BLaER1 treated with 17β-estradiol and CSF1 and Interleukin-3, amounts not matched to agents 10 nM and 100 nM (cell line): ENCODE data around the gene EIF2B4.
A peak's percentile ranks its signal among the peaks of the same experiment; 100 is the strongest.

ENCODE experiments used
- H3K27ac ChIP-seq, 11 experiments: shearing (Covaris generic); formaldehyde crosslinking; 2 replicates each; pipeline ENCODE4 v1.8.1; 2022
- H3K27me3 ChIP-seq, 11 experiments: shearing (Covaris generic); formaldehyde crosslinking; 2 replicates each; pipeline ENCODE4 v1.8.1; 2022
- H3K36me3 ChIP-seq, 11 experiments: shearing (Covaris generic); formaldehyde crosslinking; 2 replicates each; pipeline ENCODE4 v1.8.1; 2022
- H3K4me1 ChIP-seq, 10 experiments: shearing (Covaris generic); formaldehyde crosslinking; 2 replicates each; pipeline ENCODE4 v1.8.1; 2022
- H3K4me2 ChIP-seq, 11 experiments: shearing (Covaris generic); formaldehyde crosslinking; 2 replicates each; pipeline ENCODE4 v1.8.1; 2022
- H3K4me3 ChIP-seq, 10 experiments: shearing (Covaris generic); formaldehyde crosslinking; 2 replicates each; pipeline ENCODE4 v1.8.1; 2022
- H3K9ac ChIP-seq, 11 experiments: shearing (Covaris generic); formaldehyde crosslinking; 2 replicates each; pipeline ENCODE4 v1.8.1; 2022
- H3K9me3 ChIP-seq, 11 experiments: shearing (Covaris generic); formaldehyde crosslinking; replicated peaks in 1 of 11; 2 replicates each; pipeline ENCODE4 v1.8.1; 2022
- H4K20me1 ChIP-seq, 11 experiments: shearing (Covaris generic); formaldehyde crosslinking; 2 replicates each; pipeline ENCODE4 v1.8.1; 2022
- Cebpa-rat ChIP-seq, 11 experiments: shearing (Covaris generic); IDR thresholded peaks; 2 replicates each; pipeline ENCODE4 v1.8.1; 2022

Gene EIF2B4

DNA sequence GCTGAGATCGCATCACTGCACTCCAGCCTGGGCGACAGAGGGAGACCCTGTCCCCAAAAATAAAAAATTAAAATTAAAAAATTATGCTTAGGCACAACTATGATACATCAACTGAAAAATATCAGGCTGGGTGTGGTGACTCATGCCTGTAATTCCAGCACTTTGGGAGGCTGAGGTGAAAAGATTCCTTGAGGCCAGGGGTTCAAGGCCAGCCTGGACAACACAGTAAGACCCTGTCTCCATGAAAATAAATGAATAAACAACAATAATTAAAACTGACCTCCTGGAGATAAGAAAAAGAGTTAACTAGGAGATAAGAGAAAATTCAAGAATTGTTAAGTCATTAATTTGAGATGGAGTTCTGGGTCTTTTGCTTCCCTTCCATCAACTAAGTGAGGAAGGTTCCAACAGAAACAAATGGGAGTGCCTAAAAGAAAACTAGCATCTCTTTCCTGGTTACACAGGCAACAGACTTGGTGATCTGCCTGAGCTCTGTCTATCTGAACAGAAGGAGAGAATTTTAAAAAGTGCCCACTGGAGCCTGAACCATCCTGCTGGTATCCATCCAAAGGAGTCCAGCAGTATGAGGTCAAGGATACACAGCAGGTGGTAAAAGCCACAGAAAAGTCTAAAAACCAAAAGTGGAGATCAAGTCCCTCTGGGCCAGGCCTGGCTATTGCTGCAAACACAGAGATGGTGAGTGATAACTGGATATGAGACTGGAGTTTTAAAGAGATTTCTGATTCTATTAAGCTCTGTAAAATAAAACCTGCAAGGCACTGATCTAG, 30.4 kb upstream of the EIF2B4 start:
- H3K4me3 ChIP-seq: no peak overlapping the region
- no peak overlapping the region for H3K27ac ChIP-seq
- H3K27me3 ChIP-seq: no peaks in the 10 kb centered on the region
- peaks cover 18 to 100% (median 99%) of the 10 kb centered on the region in 11 experiments; a peak in 20 of 22 replicates for H4K20me1 ChIP-seq
- H3K9ac ChIP-seq: peak overlapping the region in 2 of 11 experiments; percentile 7 to 11; a peak in 2 of 22 replicates
- no peak for TF ChIP-seq Cebpa-rat (IDR thresholded peaks at IDR 0.05)
- H3K36me3 ChIP-seq: peaks cover 24 to 98% (median 81%) of the 10 kb centered on the region in 11 experiments; a peak in 21 of 22 replicates
- peaks cover 0 to 11% (median 3%) of the 10 kb centered on the region in 11 experiments; a peak in 9 of 22 replicates for H3K9me3 ChIP-seq
- no peak overlapping the region for H3K4me2 ChIP-seq
- peaks cover 0 to 12% (median 0%) of the 10 kb centered on the region in 10 experiments; a peak in 5 of 20 replicates for H3K4me1 ChIP-seq

DNA sequence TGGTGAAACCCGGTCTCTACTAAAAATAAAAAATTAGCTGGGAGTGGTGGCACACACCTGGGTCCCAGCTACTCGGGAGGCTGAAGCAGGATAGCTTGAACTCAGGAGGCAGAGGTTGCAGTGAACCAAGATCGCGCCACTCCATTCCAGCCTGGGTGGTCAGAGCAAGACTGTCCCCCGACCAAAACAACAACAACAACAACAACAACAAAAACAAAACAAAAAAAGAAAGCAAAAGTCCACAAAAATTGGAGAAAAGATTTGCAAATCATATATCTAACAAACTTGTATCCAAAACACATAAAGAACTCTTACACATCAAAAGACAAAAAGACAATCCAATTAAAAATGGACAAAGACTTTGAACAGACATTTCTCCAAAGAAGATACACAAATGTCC, 28.8 kb upstream of the EIF2B4 start:
- Histone ChIP-seq H3K4me1 (peaks cover 0 to 12% (median 0%) of the 10 kb centered on the region in 10 experiments; a peak in 5 of 20 replicates), H3K36me3 (peaks cover 24 to 96% (median 80%) of the 10 kb centered on the region in 11 experiments; a peak in 21 of 22 replicates), H3K27ac (no peak overlapping the region), H4K20me1 (peaks cover 18 to 100% (median 100%) of the 10 kb centered on the region in 11 experiments; a peak in 20 of 22 replicates), H3K9me3 (peaks cover 0 to 11% (median 3%) of the 10 kb centered on the region in 11 experiments; a peak in 9 of 22 replicates), H3K4me3 (no peak overlapping the region), H3K27me3 (no peaks in the 10 kb centered on the region), H3K4me2 (no peak overlapping the region), H3K9ac (no peak overlapping the region)
- TF ChIP-seq Cebpa-rat (IDR thresholded peaks at IDR 0.05): no peak

DNA sequence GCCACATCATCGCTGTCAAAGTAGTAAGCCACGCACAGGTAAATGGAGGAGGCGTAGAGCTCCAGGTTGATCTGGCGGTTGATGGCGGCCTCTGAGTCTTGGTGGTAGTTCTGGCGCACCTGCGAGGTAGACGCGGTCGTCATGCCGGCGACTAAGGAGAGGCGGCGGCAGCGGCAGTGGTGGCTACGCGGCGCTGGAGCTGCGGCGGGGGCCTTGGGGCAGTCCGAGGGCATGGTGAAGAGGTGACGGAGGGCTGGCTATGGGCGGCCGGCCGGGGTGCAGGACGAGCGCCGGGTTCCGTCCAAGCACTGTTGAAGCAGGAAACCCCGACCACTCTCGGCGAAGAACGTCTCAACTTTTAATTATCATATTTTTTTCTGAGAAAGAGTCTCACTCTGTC, 23.1 kb upstream of the EIF2B4 start:
- H4K20me1 ChIP-seq: peaks cover 11 to 100% (median 100%) of the 10 kb centered on the region in 11 experiments; a peak in 21 of 22 replicates

DNA sequence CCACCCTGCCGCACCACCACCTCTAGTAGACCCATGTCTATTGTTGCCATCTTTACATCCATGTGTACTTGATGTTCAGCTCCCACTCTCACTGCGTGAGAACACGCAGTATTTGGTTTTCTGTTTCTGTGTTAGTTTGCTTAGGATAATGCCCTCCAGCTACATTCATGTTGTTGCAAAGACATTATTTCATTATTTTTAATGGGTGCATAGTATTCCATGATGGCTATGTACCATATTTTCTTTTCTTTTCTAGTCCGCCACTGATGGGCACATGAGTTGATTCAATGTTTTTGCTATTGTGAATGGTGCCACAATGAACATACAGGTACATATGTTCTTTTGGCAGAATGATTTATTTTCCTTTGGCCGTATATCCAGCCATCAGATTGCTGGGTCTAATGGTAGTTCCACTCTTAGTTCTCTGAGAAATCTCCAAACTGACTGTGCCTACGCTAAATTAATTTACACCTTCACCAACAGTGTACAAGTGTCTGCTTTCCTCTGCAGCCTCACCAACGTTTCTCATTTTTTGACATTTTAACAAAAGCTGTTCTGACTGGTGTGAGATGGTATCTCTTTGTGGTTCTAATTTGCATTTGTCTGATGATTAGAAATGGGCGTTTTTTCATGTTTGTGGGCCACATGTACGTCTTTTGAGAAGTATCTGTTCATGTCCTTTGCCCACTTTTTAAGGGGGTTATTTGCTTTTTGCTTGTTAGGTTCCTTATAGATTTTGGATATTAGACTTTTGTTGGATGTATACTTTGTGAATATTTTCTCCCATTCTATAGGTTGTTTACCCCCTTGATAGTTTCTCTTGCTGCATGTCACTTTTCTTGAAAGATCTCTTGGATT, 20.9 kb upstream of the EIF2B4 start:
- Histone ChIP-seq H3K9ac (no peak overlapping the region), H3K9me3 (no peaks in the 10 kb centered on the region), H3K4me1 (no peaks in the 10 kb centered on the region), H3K4me2 (no peak overlapping the region), H4K20me1 (peaks cover 0 to 100% (median 90%) of the 10 kb centered on the region in 11 experiments; a peak in 21 of 22 replicates), H3K4me3 (no peak overlapping the region), H3K27me3 (no peaks in the 10 kb centered on the region), H3K36me3 (peaks cover 17 to 93% (median 78%) of the 10 kb centered on the region in 11 experiments), H3K27ac (no peak overlapping the region)
- TF ChIP-seq Cebpa-rat (IDR thresholded peaks at IDR 0.05): no peak

More for the DNA sequence above, 23.1 kb upstream of the EIF2B4 start:
- Histone ChIP-seq H3K9ac (no peak overlapping the region), H3K4me3 (no peak overlapping the region), H3K36me3 (peaks cover 12 to 95% (median 74%) of the 10 kb centered on the region in 11 experiments), H3K9me3 (no peaks in the 10 kb centered on the region), H3K27ac (no peak overlapping the region), H3K4me2 (no peak overlapping the region), H3K4me1 (no peaks in the 10 kb centered on the region; a peak in 1 of 20 replicates), H3K27me3 (no peaks in the 10 kb centered on the region)
- TF ChIP-seq Cebpa-rat (IDR thresholded peaks at IDR 0.05): no peak

DNA sequence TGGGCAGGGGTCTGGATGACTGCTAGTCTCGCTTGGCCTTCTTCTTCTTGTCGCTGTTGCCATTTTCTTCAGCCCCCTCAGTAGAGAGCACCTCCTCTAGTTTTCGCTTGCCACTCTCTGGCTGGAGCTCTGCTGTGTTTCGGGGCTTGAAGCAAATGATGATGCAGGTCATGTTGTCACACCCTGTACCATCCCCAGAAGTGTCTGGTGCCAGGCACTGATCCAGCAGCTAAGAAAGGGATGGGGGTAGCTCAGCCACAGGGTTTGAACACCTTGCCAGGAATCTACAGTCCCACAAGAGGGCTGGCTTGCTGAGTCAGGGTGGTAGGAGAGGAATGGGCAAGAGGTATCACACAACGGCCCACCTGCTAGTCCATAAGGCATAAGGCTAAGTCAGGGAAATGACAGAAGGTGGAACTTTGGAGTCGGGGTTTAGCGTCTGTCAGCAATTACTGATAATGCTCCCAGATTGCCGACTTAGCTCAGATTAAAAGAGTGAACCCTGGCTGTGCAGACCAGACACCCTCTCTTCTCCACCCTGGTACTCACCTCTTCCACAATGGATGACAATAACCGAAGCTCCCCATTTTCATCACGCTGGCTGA, 11.5 kb upstream of the EIF2B4 start:
- Histone ChIP-seq H3K9me3 (no peaks in the 10 kb centered on the region), H4K20me1 (peaks cover 8 to 45% (median 23%) of the 10 kb centered on the region in 11 experiments; a peak in 16 of 22 replicates), H3K4me3 (no peak overlapping the region), H3K4me2 (peak overlapping the region in 2 of 11 experiments; percentile 92 to 99; a peak in 3 of 22 replicates), H3K27ac (peak overlapping the region in 5 of 11 experiments; percentile 85 to 94 (median 87); a peak in 9 of 22 replicates), H3K4me1 (peaks cover 19 to 60% (median 25%) of the 10 kb centered on the region in 10 experiments), H3K9ac (peak overlapping the region in 4 of 11 experiments; percentile 88 to 93 (median 91); a peak in 4 of 22 replicates), H3K27me3 (no peaks in the 10 kb centered on the region), H3K36me3 (peaks cover 72 to 88% (median 83%) of the 10 kb centered on the region in 11 experiments)
- TF ChIP-seq Cebpa-rat (IDR thresholded peaks at IDR 0.05): no peak

DNA sequence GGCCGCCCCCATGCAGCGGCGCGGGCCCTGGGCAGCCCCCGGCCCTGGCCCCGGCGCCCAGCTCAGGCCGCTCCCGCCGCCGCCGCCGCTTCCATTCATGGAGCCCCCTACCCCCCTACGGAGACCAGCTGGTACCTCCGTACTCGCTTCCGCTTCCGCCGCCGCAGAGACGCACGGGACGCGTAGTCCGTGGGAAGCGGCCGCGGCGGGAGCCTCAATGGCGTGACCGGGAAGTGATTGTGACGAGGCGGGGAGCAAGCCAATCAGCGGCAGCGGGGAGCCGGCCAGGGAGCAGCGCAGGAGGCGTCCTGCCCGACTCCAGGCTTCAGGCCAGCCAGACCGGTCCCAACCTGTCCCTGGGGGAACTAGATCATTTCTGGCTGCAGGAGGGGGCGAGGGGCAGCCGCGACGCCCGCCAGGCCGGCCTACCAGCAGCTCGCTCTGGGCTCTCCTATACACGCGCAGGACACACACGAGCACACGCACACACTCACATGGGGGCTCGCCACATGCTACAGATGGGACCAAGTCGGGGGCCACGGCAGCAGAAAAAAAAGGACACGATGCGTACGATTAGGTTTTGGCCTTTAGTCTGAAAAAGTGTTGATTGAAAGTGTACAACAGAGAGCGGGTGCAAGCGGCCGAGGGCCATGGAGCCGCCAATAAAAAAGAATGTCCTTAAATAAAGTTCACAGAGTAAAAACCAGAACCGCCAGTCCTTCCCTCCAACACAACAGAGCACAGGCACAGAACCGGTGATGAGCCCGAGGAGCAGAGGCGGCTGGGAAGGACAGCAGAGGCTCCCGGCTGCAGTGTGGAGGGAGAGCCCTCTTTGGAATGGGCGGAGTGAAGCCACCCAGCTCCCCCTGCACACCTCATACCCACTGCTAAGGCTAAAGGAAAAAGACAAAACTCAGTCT, 10.7 kb upstream of the EIF2B4 start, which contains the start of gene ZNF513:
TSS of gene ZNF513 (minus strand) at position 109 of the 920 bp plus-strand sequence. CDS start 208 bp downstream, outside the sequence.
- Histone ChIP-seq H3K27ac (peak within 1 kb of the TSS; percentile 78 to 96 (median 87)), H3K9ac (peak within 1 kb of the TSS; percentile 82 to 94 (median 88)), H4K20me1 (peaks cover 8 to 45% (median 29%) of the 10 kb centered on the region in 11 experiments; a peak in 16 of 22 replicates), H3K4me1 (peaks cover 19 to 60% (median 25%) of the 10 kb centered on the region in 10 experiments), H3K4me3 (peak within 1 kb of the TSS; percentile 67 to 85 (median 72)), H3K36me3 (peaks cover 74 to 88% (median 83%) of the 10 kb centered on the region in 11 experiments), H3K27me3 (no peaks in the 10 kb centered on the region), H3K4me2 (peak within 1 kb of the TSS; percentile 89 to 99 (median 93)), H3K9me3 (no peaks in the 10 kb centered on the region)
- no peak for TF ChIP-seq Cebpa-rat (IDR thresholded peaks at IDR 0.05)

DNA sequence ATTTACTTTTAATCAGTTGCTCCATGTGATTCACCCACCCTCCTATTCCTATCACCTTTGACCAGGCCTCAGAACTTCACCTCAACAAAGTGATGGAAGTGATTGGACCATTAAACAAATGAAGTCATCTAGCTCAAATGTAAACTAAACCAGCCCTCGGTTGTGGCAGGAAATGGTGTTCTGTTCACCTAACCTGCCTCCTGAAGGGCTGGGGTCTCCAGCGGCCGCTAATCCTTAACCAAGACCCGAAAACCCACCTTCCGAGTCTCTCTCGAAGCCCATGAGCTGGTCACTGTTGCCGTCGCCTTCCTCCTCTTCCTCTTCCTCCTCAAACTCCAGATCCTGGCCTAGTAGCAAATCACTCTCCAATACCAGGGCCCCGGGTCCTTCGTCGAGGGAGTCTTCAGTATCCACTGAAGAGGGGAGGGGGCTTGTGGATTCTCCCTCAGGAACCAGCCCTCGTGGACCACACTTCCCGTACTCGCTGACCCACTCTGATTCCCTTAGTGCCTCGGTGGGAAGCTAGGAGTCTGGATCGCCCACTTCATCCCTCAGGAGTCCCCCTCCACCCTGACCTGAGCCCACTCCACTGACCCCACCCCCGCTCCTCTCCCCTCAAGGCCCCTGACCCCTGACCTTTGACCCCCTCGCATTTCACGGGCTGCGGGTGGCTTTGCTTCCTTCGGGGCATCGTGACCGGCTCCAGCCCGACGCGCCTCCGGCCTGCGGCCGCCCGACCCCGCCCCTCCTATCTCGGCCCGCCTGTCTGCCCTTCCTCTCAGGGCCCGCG, 9.9 kb upstream of the EIF2B4 start:
- Histone ChIP-seq H3K27ac (peak overlapping the region; percentile 78 to 96 (median 87)), H3K4me1 (peaks cover 19 to 53% (median 25%) of the 10 kb centered on the region in 10 experiments), H3K9me3 (no peaks in the 10 kb centered on the region), H3K4me2 (peak overlapping the region; percentile 89 to 99 (median 93)), H3K27me3 (no peaks in the 10 kb centered on the region), H4K20me1 (peaks cover 8 to 46% (median 35%) of the 10 kb centered on the region in 11 experiments; a peak in 15 of 22 replicates), H3K36me3 (peaks cover 74 to 88% (median 83%) of the 10 kb centered on the region in 11 experiments), H3K4me3 (peak overlapping the region; percentile 67 to 85 (median 72)), H3K9ac (peak overlapping the region; percentile 82 to 94 (median 88))
- TF ChIP-seq Cebpa-rat (IDR thresholded peaks at IDR 0.05): no peak
